HT-29 (cell line): ENCODE measurements around the gene MARCO. TPM values are rescaled to one million over a fixed set of nuclear protein-coding genes. Genes with fewer than 3 reads are reported as not detected.
"Not testable (repeated sequence)": the region's sequence is repeated elsewhere in the genome, so short reads cannot be mapped to it uniquely, and the experiment has no call there.

Experiments
- DNase-seq: peaks from one replicate; pipeline ENCODE4 v3.0.0-alpha.2; 2015; ENCODE audit warnings: low spot score
- total RNA-seq: library from RNA; depleted of rRNA; stranded (reverse); fragments of >200 nt; shearing (Covaris generic); gene quantifications from 2 replicates; pipeline ENCODE4 v1.2.3, GENCODE V29; 2014

MARCO gene
- total RNA-seq, 1 experiment from 2014 or later: not detected

DNA sequence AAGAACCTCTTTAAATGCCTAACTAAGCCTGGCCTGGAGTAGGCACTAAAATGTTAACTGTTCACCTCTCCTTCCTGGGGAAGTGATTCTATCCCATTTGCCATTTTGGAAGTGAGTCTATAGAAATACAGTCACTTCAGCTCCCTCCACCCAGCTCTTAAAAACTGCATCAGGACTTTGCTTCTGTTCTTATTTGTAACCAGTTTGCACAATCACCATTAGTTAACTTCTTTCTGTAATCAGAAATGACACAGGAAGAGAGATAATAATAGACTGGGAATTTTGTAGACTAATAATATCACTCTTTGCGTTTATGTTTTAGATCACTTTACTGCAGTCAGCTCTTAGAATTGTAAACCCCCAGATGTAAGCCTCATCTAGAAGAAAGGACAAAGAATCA lies 16.0 kb upstream of the MARCO start:
- no peak for DNase-seq

- DNase-seq: no peak
Measured at GRCh38 chr2:118929059-118929458, 12.9 kb upstream of the MARCO start.

DNA sequence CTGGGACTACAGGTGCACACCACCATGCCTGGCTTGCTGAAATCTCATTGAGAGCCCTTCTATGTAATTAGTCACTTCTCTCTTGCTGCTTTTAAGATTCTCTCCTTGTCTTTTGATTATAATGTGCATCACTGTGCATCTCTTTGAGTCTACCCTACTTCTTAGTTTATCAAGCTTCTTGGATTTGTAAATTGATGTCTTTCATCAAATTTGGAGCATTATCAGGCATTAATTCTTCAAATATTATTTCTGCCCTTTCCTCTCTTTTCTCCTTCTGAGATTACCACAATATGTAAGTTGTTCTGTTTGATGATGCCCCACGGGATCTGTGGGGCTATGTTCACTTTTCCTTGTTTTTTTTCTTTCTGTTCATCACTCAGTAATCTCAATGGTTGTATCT lies 9.0 kb upstream of the MARCO start:
- no peak for DNase-seq

DNA sequence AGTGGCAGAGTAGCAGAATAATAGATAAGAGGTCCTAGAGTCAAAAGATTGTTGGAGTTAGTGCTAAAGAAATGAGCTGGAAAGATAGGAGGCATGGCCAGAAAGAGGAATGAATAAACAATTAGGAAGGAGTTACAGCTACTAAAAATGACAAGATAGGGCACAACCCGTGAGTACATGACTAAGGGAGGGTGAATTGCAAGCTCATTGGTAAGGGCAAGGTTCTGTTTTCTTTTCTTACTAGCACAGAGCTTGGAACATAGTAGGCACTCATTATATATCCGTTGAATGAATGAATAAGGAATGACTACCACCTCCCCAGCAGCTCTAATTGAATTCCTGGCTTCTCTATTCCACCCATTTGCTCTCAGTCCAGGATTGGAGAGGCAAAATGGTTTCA lies 5.7 kb upstream of the MARCO start:
- DNase-seq: no peak

DNA sequence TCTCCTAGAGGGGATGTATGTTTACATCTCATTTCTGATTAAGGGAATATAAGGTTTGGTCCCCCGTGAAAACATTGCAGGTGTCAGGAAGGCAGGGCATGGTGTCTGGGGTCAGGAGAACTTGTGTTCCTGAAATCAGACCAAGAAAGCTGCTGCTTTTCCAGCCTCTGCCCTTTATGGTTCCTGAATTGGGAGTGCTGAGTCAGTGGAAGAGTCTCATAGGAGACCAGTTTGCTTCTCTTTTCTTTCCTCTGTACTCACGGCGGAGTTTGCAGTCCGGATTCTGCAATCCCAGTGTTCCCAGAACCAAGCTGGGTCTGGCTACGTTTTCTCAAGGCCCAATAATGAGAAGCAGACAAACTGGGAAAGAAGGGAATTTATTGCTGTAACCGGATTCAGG lies 5.1 kb upstream of the MARCO start:
- no peak for DNase-seq

- DNase-seq: no peak
Measured at GRCh38 chr2:118937817-118938216, 4.2 kb upstream of the MARCO start.

GRCh38 chr2:118939994-118940393 lies 2.0 kb upstream of the MARCO start:
- DNase-seq: no peak

GRCh38 chr2:118940486-118941120 lies 1.4 kb upstream of the MARCO start:
- DNase-seq: no peak

- DNase-seq: no peak
Measured at GRCh38 chr2:118943286-118943685, 1.3 kb downstream of the MARCO start.

- DNase-seq: no peak
Measured at GRCh38 chr2:118945881-118946280, 3.9 kb downstream of the MARCO start.

GRCh38 chr2:118948266-118948665 lies 6.3 kb downstream of the MARCO start:
- DNase-seq: not testable (repeated sequence)

DNA sequence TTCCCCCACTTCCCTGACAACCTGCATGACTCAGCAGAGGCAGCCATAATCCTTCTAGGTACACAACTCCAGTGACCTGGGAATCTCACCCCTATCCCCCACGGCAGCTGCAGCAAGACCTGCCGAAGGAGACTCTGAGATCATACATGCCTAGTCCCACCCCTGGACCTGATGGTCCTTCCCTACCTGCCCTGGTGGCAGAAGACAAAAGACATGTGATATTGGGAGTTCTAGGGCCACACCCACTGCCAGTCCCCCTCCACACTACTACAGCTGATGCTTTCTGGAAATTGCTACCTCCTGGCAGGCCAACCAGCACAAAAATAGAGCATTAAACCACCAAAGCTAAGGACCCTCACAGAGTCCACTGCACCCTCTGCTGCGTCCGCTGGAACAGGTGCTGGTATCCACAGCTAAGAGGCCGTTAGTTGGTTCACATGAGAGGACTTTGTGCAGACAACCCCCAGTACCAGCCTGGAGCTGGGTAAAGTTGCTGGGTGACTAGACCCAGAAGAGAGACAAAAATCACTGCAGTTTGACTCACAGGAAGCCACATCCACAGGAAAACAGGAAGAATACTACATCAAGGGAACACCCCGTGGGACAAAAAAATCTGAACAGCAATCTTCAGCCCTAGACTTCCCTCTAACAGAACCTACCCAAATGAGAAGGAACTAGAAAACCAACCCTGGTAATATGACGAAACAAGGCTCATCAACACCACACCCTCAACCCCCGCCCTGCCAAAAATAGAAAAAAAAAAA lies 12.5 kb downstream of the MARCO start:
- no peak for DNase-seq

- no peak for DNase-seq
Measured at GRCh38 chr2:118965737-118966136, 23.7 kb downstream of the MARCO start.

- DNase-seq: no peak
Measured at GRCh38 chr2:118967124-118967880, 25.3 kb downstream of the MARCO start.

DNA sequence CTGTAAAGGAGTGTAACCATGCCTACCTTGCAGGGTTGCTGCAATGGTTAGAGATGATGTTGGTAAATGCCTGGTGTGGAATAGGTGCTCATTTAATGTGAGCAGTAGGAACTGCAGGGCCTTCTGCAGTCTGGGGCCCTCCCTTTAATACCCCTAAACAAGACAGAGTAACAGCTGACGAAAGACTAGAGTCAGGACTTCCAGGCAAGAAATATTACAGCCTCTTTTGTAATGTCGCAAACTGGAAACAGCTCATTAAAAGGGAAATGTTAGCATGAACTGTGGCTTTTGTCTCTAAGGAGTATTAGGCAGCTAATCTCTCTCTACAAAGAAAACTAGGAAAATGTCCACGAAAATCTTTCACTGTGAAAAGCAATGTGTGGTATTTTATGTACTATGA lies 26.0 kb downstream of the MARCO start:
- DNase-seq: no peak

GRCh38 chr2:118968961-118969733 lies 27.2 kb downstream of the MARCO start:
- DNase-seq: no peak

DNA sequence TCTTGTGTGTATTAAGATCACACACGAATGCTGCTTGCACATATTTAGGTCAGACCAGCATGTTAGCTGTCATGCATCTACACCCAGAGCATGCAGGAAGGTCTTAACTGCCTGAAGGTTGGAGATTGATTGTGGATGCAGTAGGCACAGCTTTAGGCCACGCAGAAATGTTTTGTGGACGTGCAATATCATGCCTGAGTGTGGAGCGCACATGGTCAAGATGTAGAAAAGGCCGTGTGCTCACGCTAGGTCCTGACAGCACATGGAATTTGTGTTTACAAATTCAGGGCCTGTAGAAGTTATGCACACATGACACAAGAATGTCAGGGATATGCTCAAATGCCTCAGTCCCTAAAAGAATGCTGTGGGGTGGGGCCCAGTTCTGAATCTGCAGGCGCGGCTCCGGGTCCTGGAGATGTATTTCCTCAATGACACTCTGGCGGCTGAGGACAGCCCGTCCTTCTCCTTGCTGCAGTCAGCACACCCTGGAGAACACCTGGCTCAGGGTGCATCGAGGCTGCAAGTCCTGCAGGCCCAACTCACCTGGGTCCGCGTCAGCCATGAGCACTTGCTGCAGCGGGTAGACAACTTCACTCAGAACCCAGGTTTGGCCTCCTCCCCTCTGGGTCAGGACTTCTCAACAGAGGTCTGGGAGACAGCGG lies 27.9 kb downstream of the MARCO start:
- no peak for DNase-seq

- no peak for DNase-seq
Measured at GRCh38 chr2:118970396-118971135, 28.6 kb downstream of the MARCO start.

DNA sequence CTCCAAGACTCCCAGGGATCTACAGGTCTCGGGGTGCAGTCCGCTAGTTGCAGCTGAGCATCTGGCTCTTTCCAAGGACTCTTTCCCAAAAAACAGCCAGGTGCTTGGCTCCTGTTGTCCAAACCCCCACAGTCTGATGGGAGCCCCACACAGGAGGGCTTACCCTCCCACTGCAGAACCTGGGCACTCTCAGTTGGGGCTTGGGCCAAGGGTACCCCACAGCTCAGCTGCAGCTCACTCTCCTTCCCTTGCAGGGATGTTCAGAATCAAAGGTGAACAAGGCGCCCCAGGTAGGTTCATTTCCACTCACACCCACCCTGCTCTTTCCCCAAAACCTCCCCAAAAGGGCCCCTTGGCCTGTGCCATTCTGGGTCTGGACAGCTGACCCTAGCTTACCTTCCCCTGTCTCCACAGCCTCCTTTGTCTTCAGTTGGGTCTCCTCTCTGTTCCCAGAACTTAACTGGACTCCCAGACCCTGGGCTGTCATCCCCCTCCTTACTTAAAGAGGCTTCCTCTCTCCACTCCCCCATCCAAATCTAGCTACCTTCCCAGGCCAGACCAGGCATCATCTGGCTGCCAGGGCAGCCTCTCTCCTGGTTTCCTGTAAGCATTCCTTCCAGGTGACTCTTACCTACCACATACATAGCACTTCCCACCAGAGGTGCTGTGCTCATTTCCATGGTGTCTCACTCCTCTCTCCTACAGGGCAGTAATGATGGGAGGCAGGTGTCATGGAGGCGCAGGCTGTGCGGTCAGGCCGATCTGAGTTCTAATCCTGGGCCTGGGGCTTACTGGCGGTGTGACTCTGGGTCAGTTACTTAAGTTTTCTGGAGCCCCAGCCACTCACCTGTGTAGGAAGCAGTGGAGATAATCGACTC lies 29.5 kb downstream of the MARCO start:
- DNase-seq: no peak

DNA sequence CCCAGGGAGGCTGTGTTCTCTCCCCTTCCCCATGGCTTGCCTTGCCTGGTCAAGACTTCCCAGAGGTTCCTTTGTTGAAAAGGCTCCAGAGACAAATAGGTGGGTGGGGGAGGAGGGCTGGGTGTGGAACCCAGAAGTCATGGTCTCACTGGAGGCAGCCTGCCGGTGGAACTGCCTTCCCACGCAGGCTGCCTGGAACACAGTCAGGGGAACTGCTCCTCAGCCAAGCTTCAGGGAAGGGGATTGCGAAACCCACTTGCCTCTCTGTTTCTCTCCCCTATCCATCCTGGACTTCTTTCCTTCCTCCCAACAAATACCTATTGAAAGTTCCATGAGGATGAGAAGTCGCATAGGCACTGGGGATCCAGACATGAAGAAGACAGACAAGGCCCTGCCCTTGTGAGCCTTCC lies 31.6 kb downstream of the MARCO start:
- DNase-seq: no peak
